ENCODE results near the gene SOWAHA.
"Not testable (repeated sequence)": the region's sequence is repeated elsewhere in the genome, so short reads cannot be mapped to it uniquely, and the experiment has no call there.

Gene SOWAHA

DNA sequence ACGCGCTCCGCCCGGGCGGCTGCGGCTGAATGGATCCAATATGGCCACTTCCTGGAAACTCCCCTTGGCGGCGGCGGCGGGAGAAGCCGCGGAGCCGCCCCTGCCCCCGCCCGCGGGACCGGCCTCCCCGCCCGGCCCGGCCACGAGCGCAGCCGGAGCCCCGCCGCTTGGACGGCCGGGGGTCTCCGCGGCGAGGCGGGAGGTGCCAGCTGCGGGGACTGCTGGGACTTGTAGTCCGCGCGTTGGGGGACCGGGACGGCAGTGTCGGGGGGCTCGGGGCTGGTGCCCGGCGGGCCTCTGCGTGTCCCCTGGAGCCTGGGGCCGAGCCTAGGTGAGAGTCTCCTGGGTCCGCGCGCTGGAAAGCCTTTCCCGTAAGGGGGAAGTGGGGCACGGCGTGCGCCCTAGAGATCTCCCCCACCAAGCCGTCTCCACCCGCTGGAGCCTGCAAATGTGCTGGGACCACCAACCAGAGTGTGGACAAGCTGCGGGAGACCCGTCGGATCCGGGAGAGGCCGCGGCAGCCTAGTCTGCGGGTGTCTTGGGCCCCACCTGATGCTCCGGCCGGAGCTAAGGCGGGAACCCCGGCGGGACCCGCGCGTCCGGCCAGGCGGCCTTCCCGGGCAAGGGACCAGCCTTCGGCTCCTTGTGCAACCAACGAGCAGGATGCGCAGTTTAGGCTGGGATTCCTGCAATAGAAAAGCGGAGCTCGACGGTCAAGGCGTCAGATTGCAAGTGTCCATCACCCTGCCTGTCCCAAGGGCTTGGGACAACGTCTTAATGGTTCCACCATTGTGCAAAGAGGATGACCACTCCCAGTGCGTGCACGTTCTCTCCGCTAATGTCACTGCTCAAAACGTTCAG is 35.7 kb upstream of the SOWAHA start, which contains the start of gene SEPTIN8:
TSS of gene SEPTIN8 (minus strand) at position 31 of the 861 bp plus-strand sequence. CDS start 102 bp downstream, outside the sequence.
- no peak for DNase-seq (ENCODE audit: low read depth)

DNA sequence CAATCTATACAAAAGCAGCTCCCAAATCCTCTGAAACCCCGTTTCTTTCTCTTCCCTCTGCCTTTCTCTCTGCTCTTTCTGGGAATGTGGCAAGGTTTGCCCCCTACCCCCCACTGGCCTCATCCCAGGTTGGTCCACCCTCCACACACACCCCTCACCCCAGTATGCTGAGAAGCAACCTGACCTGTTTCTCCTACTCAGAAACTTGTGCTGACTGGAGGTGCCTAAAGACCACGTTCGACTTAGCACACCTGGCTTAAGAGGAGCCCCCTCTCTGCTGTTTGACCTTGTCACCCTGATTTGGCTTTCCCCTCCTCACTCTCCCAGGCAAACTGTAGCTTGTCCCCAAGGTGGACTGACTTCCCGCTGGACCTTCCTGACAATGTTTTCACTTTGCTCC is 35.0 kb upstream of the SOWAHA start:
- no peak for DNase-seq (ENCODE audit: low read depth)

DNA sequence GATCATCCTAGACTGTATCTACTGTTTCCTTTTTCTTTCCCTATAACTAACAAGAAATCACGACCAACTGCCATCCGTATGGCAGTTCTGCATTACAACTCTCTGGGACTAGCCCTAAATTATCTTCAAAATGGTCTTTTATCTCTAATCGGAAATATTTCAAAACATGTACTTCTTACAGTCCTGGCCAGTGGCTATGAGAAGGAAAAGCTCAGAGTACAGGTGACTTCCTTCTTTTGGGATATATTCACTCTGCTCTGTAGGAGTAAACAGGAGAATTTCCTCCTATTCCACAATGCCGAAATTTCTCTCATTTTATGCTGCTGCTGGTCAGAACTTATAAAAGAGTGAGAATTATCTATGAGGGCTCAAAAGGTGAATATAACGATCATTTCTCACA is 34.2 kb upstream of the SOWAHA start:
- DNase-seq (ENCODE audit: low read depth) = no peak

DNA sequence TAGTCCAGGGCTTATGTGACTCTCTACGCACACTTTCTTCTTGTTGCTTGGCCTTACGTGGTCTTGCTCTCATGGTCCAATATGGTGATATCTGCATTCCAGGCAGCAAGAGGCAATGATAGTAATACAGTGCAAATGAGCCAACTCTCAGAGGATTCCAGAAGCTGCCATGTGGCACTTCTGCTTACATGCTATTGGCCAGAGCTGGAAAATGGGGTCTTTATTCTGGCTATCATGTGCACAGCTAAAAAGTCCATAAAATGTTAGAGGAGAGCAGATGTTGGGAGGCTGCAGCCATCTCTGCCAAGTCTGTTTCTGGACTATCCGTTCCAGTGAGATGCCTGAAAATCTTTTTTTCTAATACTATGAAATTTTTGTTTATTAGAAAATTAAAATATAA is 33.1 kb upstream of the SOWAHA start:
- no peak for DNase-seq (ENCODE audit: low read depth)

DNA sequence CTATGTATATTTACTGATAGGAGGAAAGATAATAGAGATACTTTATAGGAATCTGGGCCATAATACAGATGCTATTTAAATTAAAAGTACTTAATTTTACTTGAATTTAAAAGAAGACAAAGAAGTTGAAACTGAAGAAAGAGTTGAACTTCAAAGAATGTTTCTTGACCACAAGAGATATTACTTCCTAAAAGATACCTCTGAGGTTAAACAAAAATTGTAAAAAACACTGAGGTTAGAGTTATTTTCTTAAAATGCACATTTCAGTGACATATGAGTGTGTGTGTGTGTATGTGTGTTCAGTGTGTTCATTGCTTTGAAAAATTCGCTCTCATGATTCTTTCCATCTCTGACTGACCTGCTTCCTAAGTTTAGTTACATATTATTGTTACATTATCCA is 32.5 kb upstream of the SOWAHA start:
- DNase-seq (ENCODE audit: low read depth) = no peak

DNA sequence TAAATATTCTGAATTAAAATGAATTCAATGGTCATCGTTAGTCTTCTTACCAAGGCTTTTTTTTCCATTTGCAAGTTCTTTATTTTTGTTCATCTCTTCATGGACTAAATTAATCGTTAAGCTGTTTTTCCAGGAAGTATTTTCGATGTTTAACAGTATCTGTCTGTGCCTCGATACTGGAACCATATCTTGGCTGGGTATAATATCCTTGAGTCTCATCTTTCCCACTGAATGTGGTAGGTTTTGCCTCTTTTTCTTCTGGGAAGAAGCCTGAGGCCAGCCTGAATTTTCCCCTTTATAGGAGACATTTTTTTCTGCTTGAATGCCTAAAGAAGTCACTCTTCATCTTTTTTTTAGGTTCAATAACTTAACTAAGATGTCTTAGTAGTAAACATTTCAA is 32.1 kb upstream of the SOWAHA start:
- no peak for DNase-seq (ENCODE audit: low read depth)

DNA sequence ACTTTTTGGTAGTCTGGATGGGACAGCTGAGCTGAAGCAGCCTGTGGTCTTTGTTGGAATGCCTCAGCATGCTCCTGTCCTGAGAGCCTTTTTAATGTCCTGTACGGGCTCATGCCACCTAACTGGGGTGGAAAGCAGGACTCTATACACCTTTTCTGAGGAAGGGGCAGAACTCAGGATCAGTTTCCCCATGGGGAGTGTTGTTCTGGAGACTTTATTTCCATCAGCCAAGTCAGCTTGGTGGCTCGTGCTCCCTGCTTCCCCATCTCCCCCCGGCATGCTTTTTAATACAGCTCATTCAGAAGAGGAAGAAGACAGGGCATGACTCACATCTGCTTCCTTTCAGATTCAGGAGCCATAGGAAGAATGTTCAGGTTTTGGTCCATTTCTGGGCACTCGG is 31.0 kb upstream of the SOWAHA start:
- no peak for DNase-seq (ENCODE audit: low read depth)

DNA sequence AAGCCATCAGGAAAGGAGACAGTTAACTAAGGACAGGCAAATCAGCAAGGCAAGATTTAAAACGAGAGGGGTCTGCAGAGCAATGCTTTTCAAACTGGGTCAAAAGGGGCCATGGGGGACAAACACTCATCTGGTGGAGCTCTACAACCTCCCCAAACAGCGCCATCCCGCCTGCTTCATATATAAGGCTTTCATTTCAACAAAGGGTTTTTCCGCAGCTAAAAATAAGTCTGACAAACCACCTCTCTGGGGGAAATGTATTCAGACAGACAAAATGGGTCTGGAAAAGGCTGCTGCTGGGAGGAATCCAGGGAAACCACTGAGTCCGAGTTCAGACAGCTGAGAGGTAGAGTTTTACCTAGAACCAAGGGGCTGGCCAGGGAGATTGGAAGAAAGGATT is 27.7 kb upstream of the SOWAHA start:
- DNase-seq (ENCODE audit: low read depth) = no peak

DNA sequence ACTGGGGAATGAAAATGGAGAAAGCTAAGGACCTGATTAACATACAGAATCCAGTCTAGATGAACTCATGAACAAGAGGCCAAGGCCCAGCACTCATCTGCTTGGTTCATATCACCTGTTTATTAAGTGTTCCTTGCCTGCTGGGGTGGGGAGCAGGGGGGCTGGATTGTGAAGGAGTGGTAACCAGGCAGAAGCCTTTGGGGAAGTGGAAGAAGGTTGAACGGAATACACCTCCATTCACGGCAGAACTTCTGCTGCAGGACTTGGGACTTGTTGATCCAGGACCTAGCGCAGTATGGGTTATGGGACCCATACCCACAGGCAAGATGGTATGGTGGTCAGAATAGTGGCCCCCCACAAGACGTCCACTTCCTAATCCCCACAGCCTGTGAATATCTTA is 27.2 kb upstream of the SOWAHA start:
- DNase-seq (ENCODE audit: low read depth) = no peak

DNA sequence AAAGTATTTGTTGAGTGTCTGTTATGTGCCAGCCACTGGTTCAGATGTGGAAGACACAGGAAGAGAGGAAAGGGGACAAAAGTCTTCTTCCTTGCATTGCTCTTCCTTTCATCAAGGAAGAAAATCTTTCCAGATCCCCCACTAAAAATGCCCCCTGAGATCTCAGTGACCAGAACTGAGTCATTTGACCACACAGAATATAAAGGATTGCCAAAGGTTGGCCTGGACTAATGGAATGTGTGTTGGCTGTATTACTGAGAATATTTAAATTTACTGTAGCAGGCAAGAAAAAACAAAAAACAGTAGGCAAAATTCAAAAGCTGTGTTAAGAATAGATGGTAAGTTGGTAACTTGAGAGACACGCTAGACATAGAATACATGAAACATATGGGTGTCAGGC is 26.0 kb upstream of the SOWAHA start:
- DNase-seq (ENCODE audit: low read depth) = no peak

DNA sequence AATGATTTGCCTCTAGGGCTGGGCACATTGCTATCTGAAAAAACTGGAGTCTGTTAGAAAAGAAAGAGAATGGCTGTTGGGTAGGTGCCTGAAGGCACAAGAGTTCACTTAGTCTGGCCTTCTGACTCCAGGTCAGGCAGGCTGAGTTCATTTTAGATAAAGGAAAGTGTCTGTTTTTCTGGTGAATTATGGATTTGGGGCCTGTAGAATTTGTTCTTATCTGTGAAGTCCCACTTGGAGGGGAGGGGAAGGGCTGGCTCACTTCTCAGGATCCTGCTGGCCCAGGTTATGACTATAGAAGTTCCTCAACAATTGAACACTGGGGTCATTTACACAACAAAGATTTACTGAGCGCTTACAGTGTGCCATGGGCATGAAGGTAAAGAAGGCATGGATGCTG is 24.6 kb upstream of the SOWAHA start:
- DNase-seq (ENCODE audit: low read depth) = no peak

DNA sequence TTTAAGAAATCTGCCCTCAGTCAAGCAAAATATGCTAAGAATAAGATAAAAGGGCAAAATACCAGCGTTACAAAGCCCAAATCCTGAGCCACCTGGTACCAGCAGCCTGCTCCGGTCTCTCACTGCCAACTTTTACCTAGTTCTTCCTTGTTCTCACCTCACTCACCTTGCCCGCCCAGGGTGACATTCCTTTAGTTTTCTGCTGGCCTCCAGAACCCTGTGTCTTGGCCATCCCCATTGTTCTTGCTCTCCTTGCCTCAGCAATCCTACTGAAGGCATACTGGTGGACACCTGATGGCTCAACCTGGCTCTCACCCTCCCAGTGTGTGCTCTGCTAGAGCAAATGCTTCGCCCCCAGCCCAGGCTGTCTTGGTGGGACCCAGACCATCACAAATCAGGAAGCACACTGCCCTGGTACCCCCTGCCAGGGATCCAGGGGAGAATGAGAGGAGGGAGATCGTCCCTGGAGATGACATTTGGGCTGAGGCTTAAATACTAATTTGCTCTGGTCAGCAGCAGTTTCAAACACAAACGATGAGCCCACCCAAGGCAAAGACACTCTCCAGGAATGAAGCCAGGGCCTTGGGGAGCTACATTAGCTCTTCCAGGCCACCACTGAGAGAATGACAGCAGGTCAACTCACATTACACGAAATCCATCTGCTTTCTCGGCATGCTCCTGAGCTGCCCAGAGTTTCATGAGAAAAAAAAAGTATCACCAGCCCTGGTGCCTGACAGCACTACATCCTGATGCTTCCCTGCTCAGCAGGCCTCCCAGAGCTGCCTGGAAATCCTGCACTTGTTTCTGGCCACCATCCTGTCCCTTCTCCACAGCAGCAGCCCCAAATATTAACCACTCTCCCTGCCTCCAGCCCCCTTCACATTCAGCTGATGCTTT is 23.9 kb upstream of the SOWAHA start:
- DNase-seq (ENCODE audit: low read depth) = no peak

DNA sequence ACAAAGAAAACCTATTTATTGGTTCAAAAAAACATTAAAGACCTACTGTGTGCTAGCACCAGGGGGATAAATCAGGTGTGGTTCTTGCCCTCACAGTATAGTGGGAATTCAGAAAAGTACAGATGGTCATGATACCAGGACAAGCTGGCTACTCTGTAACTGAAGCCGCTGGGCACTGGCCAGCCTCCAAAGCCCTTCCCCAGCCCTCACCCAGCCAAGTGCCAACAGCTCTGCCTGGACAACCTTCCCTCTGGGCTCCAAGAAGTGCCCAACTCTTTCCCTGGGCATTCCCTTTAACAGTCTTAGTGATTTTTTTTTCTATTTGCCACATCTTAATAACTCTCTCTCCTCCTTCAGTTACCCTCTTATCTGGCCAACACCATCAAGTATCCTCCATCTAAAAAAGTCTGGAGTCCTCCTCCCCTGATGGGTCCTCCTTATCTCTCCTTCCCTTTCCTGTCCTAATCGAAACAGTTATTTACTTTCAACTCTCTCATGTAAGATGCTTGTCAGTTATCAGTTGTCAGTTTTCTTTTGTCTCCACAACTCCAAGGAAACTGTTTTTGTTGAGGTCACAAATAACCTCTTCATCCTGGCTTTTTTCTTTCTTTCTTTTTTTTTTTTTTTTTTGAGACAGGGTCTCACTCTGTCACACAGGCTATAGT is 22.8 kb upstream of the SOWAHA start:
- DNase-seq (ENCODE audit: low read depth) = no peak

DNA sequence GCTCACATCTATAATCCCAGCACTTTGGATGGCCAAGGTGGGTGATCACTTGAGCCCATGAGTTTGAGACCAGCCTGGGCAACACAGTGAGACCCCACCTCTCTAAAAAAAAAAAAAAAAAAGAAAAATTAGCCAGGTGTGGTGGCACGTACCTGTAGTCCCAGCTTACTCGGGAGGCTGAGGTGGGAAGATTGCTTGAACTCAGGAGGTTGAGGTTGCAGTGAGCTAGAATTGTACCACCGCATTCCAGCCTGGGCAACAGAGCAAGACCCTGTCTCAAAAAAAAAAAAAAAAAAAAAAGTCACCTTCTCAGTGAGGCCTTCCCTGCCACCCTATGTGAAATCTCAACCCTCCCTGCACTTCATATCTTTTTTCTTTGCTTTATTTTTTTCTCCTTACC is 22.1 kb upstream of the SOWAHA start:
- DNase-seq (ENCODE audit: low read depth) = no peak

DNA sequence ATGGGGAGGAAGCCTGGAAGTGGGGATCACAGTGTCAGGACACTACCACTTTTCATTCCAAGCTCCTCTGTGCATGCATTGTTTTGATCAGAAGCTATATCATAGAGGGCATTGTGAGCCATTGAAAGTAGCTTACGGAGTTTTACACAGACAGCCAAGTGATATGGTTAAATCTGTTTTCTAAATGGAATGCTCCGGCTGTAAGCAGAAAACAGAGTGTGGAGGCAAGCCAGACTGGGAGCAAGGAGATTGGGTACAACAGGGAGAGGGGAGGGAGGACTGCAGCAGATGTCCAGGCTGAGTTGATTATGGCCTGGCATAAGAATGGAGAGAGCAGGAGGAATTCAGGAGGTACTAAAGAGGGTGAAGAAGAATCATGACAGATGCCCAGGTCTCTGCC is 15.5 kb upstream of the SOWAHA start:
- no peak for DNase-seq (ENCODE audit: low read depth)

DNA sequence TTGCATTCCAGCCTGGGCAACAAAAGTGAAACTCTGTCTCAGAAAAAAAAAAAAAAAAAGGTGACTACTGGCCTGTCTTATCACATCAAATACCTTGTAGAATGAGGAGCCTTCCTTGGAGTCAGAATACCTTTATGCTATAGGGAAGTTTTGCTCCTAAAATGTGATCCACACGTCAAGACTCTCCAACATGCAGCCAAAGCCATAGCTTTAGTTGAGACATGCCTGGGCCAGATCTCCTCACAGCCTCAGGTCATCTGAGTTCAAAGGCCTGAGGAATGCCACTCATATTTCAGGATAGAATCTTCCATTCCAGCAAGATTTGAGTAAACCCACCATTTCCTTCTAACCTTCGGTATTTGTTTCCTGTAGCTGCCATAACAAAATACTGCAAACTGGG is 13.7 kb upstream of the SOWAHA start:
- no peak for DNase-seq (ENCODE audit: low read depth)

DNA sequence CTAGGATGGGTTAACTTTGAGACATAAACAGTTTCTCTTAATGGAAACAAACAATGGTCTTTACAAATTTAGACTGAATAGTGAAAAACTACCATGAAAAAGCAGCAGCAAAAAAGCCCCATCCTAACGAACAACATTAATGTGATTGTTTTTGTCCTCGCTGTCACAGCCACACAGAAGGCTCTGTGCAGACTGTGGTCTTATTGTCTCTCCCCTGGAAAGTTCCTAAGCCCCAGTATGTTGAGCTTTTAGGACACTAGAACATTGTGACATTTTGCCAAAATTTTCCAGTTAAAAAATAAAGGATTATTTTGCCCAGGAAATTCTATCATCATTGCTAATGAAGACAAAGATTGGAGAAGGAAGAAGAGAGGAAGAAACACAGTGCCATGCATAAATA is 12.6 kb upstream of the SOWAHA start:
- DNase-seq (ENCODE audit: low read depth) = no peak

DNA sequence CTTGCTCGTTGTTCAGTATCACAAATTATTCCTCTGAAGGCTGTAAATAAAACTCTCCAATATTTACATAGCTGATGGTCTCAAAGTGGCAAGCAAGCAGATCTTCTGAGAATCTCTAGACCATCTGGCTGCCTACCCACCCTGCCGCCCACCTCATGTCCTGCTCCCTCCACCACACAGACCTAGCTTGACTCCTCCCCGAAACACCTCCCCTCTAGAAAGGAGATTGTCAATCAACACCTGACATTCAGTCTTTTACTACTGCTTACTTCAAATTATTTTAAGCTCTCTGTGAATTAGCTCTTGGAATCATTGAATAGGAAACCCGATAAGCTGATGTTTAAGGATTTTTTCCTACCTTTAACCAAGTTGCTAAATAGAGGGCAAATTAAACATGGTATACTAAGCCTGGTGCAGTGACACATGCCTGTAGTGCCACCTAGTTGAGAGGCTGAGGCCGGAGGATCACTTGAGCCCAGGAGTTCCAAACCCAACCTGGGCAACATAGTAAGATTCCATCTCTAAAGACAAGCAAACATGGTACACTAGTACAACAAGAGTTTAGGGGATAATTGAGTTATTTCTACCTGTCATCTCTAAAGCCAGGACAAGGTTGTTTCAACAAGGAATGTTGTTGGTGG is 10.9 kb upstream of the SOWAHA start:
- no peak for DNase-seq (ENCODE audit: low read depth)

DNA sequence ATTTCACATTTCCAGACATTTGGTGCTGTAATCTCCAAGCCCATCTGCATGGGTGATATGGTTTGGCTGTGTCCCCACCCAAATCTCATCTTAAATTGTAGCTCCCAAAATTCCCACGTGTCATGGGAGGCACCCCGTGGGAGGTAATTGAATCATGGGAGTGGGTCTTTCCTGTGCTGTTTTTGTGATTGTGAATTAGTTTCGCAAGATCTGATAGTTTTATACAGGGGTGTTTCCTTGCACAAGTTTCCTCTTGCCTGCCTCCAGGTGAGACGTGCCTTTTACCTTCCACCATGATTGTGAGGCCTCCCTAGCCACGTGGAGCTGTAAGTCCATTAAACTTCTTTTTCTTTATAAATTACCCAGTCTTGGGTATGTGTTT is 10.4 kb upstream of the SOWAHA start:
- not testable (repeated sequence) for DNase-seq (ENCODE audit: low read depth)

DNA sequence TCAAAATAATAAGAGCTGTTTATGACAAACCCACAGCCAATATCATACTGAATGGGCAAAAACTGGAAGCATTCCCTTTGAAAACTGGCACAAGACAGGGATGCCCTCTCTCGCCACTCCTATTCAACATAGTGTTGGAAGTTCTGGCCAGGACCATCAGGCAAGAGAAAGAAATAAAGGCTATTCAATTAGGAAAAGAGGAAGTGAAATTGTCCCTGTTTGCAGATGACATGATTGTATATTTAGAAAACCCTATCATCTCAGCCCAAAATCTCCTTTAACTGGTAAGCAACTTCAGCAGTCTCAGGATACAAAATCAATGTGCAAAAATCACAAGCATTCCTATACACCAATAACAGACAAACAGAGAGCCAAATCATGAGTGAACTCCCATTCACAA is 8.9 kb upstream of the SOWAHA start:
- DNase-seq (ENCODE audit: low read depth) = not testable (repeated sequence)

DNA sequence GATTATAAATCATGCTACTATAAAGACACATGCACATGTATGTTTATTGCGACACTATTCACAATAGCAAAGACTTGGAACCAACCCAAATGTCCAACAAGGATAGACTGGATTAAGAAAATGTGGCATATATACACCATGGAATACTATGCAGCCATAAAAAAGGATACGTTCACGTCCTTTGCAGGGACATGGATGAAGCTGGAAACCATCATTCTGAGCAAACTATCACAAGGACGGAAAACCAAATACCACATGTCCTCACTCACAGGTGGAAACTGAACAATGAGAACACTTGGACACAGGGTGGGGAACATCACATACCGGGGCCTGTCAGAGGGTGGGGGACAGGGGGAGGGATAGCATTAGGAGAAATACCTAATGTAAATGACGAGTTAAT is 7.2 kb upstream of the SOWAHA start:
- DNase-seq (ENCODE audit: low read depth) = not testable (repeated sequence)

DNA sequence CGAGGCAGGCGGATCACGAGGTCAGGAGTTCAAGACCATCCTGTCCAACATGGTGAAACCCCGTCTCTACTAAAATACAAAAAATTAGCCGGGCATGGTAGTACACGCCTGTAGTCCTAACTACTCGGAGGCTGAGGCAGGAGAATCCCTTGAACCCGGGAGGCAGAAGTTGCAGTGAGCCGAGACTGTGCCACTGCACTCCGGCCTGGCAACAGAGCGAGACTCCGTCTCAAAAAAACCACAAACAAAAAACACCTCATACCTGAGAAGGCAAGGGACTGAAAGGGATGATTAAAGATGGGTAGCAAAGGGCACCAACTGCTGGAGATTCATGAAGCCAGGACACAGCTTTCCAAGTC is 6.3 kb upstream of the SOWAHA start:
- DNase-seq (ENCODE audit: low read depth) = not testable (repeated sequence)
